Esophagus squamous epithelium (tissue), 4 donors: ENCODE results near the gene RBPJL.

Experiments used
- CTCF ChIP-seq, 6 experiments: fragments of 450-650 bp in 4 of 6; fragments of 200-600 bp in 2 of 6; sonication (generic) in 2 of 6; IDR thresholded peaks; one replicate each; pipeline ENCODE4 v1.5.1; 2016 to 2019; ENCODE audit warnings: antibody characterized with exemption in 6 of 6, mild to moderate bottlenecking in 4 of 6, moderate library complexity in 4 of 6
- POLR2A ChIP-seq, 4 donors: fragments of 450-650 bp; IDR thresholded peaks; one replicate each; pipeline ENCODE4 v1.6.1; 2017; ENCODE audit warnings: antibody characterized with exemption in 4 of 4, mild to moderate bottlenecking in 4 of 4, moderate library complexity in 3 of 4

GRCh38 chr20:45303586-45304463 lies 2.8 kb upstream of the RBPJL start:
- TF ChIP-seq POLR2A (IDR thresholded peaks at IDR 0.05) (no peak), CTCF (IDR thresholded peaks at IDR 0.05) (no peak)
